C4-2B (cell line): ENCODE measurements around the gene SNX19.

Experiments
- H3K27ac ChIP-seq: fragments of 450-650 bp; 2 replicates; pipeline ENCODE4 v1.5.1; 2017
- ZFX ChIP-seq: fragments of 450-650 bp; IDR thresholded peaks from 2 replicates; pipeline ENCODE4 v1.6.1; 2017
- TF ChIP-seq, protein P1 (sequence below): fragments of 450-650 bp; conservative IDR thresholded peaks from 2 replicates; pipeline ENCODE4 v1.5.1; 2017; ENCODE audit warnings: mild to moderate bottlenecking

Gene SNX19

DNA sequence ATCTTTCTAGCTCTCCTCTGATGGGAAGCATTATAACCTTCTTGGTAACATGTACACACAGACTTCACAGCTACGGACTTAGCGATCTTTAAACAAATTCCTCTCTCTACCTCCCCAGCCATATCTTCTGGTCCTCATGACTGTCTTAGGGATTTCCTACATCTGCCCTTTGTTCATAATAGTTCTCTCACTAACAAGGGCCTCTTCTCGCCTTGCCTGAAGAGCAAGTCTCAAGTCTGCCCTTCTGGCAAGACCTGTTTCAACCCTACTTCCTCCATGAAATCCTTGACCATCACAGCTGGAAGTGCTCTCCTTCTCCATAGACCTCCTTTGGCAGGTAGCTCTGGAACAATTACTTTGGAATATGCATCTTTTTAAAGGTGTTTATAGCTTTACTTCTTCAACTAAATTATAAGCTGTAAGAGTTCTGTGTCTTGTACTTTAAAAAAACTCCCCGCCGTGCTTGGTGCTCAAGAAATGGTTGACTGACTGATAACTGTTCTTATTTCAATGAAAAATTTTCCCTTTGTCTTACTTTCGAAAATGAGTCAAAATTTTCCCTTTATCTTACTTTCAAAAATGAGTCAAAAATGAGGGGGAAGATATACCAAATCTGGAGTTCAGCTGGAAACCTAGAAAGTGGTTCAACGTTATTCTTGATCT is 34.7 kb downstream of the SNX19 start:
- H3K27ac ChIP-seq, result no peak overlapping the region
- TF ChIP-seq ZFX, result no peak
- TF ChIP-seq, protein P1, sequence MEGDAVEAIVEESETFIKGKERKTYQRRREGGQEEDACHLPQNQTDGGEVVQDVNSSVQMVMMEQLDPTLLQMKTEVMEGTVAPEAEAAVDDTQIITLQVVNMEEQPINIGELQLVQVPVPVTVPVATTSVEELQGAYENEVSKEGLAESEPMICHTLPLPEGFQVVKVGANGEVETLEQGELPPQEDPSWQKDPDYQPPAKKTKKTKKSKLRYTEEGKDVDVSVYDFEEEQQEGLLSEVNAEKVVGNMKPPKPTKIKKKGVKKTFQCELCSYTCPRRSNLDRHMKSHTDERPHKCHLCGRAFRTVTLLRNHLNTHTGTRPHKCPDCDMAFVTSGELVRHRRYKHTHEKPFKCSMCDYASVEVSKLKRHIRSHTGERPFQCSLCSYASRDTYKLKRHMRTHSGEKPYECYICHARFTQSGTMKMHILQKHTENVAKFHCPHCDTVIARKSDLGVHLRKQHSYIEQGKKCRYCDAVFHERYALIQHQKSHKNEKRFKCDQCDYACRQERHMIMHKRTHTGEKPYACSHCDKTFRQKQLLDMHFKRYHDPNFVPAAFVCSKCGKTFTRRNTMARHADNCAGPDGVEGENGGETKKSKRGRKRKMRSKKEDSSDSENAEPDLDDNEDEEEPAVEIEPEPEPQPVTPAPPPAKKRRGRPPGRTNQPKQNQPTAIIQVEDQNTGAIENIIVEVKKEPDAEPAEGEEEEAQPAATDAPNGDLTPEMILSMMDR, result no peak

DNA sequence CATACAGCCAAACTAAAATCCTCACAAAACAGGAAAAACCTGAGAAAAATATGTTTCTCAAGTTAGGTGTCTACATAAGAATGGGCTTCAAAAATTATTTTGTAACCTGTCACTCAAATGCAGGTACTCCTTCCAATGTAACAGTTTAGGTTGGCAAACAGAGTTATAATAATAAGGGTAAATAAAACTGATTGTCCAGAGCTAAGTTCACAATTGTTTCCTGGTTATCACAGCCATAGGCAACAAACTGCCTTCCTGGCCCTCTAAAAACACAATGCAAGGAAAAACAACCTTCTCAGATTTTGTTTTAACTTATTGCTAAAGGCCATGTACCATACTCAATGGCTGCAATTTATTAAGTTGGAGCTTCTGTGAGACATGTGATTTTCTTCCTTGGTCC is 36.4 kb downstream of the SNX19 start:
- H3K27ac ChIP-seq, result no peak overlapping the region
- TF ChIP-seq, protein P1, result no peak
- no peak for TF ChIP-seq ZFX

DNA sequence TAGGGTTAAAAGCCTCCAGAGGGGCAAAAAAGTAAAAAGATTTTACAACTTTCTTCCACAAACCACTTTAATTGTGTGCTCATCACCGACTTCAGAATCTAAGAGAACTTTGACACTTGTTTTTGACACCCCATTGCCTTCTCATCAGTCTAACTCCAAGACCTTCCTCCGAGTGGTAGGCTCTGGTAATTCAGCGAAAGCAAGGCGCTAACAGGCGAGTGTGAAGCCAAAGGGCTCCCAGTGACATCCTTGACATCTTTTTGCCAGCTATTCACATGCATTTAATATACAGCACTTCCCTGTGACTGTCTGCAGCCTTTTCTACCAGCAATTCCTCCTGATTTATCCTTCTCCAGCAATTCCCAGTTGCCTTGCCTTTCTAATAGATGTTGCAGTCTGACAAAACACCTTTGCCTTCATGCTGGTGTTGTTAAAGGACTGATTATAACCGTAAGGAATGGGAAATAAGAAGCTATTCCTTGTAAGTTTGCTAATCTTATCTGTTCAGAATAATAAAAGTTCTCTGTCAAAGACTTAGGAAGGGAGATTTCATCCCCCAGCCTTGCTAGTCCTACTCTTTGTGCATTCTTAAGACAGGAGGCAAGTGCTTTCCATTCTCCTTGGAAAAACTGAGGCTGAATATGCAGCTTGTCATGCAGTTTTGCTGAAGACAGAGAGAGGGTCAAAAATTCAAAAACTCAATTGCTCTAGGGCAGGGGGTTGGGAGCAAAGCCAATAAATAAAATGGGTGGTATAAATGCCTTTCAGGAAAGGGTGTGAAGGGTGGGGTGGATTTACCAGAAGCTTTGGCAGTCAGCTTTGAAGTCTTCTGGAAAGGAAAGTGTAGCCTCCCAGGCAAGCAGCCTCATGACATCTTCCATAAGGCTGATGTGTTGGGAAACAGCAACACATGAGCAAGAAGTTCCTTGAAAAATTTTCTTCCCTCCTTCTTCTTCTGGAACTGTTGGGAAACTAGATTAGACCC is 39.1 kb downstream of the SNX19 start:
- no peak overlapping the region for H3K27ac ChIP-seq
- TF ChIP-seq, protein P1, result no peak

DNA sequence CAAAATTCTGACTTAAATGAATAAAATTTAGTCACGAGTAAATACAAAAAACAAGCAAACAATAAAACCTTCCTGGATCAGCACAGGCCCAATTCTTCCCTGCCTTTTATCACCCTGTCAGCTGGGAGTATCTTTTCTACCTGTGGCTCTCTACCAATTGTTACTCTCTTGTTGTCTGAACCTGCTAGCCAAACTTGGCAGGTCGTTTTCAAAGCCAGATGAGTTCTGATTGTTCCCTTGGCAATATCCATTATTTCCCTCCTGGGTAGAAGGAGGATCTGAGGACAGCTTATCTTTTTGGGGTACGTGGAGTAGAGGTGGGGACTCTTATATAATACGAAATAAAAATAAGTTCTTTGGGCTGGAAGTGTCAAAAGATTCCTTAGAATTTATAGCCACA is 40.2 kb downstream of the SNX19 start:
- H3K27ac ChIP-seq, result no peak overlapping the region
- no peak for TF ChIP-seq ZFX
- TF ChIP-seq, protein P1, result no peak

DNA sequence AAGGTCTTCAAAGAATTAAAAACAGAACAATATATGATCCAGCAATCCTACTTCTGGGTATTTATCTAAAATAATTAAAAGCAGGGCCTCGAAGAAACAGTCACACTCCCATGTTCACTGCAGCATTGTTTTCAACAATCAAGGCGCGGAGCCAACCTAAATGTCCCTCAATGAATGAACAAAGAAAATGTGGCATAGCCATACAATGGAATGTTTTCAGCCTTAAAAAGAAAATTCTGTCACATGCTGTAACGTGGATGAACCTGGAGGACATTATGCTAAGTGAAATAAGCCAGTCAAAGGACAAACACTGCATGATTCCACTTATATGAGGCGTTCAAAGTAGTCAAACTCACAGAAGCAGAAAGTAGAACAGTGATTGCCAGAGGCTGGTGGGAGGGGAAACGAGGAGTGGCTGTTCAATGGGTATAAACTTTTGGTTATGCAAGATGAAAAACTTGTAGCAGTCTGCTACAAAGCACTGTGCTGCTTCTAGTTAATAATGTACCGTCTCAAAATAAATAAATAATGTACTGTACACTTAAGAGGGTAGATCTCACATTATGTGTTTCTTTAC is 41.2 kb downstream of the SNX19 start:
- H3K27ac ChIP-seq, result no peak overlapping the region
- no peak for TF ChIP-seq ZFX

DNA sequence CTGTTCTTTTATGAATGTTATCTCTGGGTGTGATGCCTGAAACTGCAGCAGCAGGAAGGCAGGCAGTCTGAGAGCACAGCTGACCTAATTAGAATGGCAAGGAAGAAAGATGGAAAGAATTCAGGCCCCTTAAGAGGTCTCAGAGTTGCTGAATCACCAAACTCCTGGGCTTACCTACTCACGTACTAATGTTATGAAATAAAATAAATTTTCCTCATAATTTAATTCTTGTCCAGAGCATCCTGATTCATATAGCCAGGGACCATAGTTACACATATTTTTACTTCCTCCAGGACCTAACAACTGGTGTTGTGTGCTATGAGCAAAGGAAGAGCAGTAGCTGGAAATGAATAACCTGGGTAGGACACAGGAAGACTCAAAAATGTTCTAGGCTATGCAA is 41.9 kb downstream of the SNX19 start:
- TF ChIP-seq, protein P1, result no peak
- TF ChIP-seq ZFX, result no peak
- H3K27ac ChIP-seq, result no peak overlapping the region

DNA sequence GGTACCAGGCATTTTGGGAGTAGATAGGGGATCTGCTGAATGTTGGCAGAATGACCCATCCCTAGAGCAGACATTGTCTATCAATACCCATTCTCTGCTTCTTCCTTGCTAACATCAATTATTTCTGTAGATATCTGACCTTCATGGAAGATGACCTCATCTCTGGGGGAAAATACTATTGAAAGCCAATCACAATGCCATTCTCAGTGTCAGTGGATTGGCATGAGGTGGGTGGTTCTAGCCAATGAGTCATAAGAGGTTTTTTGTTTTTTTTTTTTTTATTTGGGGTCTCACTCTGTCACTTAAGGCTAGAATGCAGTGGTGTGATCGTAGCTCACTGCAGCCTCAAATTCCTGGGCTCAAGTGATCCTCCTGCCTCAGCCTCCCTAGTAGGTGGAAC is 42.5 kb downstream of the SNX19 start:
- no peak for TF ChIP-seq ZFX
- TF ChIP-seq, protein P1, result no peak
- H3K27ac ChIP-seq, result no peak overlapping the region
